Measurements from ENCODE around the gene SGMS1. TPM values are rescaled to one million over a fixed set of nuclear protein-coding genes. Genes with fewer than 3 reads are reported as not detected.

SGMS1 gene
- total RNA-seq, 2 experiments from 2014 or later = 11.6 TPM

GRCh38 chr10:50343702-50344331 is 279.9 kb downstream of the SGMS1 start:
- CTCF ChIA-PET = no interaction called here
- POLR2A ChIA-PET = no interaction called here

- ChIA-PET POLR2A (no interaction called here), CTCF (interaction anchor here (0.7 kb wide), 1 partner anchor 10 kb away, joined by 4 read pairs; no protein-coding TSS in a partner anchor)
Measured at GRCh38 chr10:50341987-50342386, 281.8 kb downstream of the SGMS1 start.

GRCh38 chr10:50336140-50336539 is 287.6 kb downstream of the SGMS1 start:
- ChIA-PET CTCF (no interaction called here), POLR2A (no interaction called here)

GRCh38 chr10:50335397-50335796 is 288.4 kb downstream of the SGMS1 start:
- CTCF ChIA-PET = no interaction called here
- POLR2A ChIA-PET = no interaction called here

GRCh38 chr10:50334273-50334672 is 289.5 kb downstream of the SGMS1 start:
- POLR2A ChIA-PET = no interaction called here
- CTCF ChIA-PET = no interaction called here

GRCh38 chr10:50333872-50334271 is 289.9 kb downstream of the SGMS1 start:
- ChIA-PET CTCF (no interaction called here), POLR2A (no interaction called here)

GRCh38 chr10:50332108-50332842 is 291.5 kb downstream of the SGMS1 start:
- CTCF ChIA-PET = interaction anchor here (0.6 to 0.7 kb wide), 2 partner anchors 9 kb away, joined by 3 to 4 read pairs; no protein-coding TSS in a partner anchor
- POLR2A ChIA-PET = interaction anchor here (0.6 kb wide), 1 partner anchor 14 kb away, joined by 3 read pairs; no protein-coding TSS in a partner anchor

- ChIA-PET CTCF (no interaction called here), POLR2A (no interaction called here)
Measured at GRCh38 chr10:50331486-50331885, 292.3 kb downstream of the SGMS1 start.

GRCh38 chr10:50326757-50327701 is 296.7 kb downstream of the SGMS1 start:
- ChIA-PET CTCF (no interaction called here), POLR2A (no interaction called here)

- CTCF ChIA-PET = interaction anchor here (0.9 kb wide), 1 partner anchor 52 kb away, joined by 3 read pairs; no protein-coding TSS in a partner anchor
- POLR2A ChIA-PET = no interaction called here
Measured at GRCh38 chr10:50326172-50326555, 297.6 kb downstream of the SGMS1 start.

GRCh38 chr10:50325449-50326171 is 298.1 kb downstream of the SGMS1 start:
- POLR2A ChIA-PET = no interaction called here

GRCh38 chr10:50324680-50325393 is 298.9 kb downstream of the SGMS1 start:
- POLR2A ChIA-PET = no interaction called here
- CTCF ChIA-PET = no interaction called here

More at GRCh38 chr10:50325449-50326171, 298.1 kb downstream of the SGMS1 start:
- CTCF ChIA-PET = interaction anchor here (0.9 kb wide), 1 partner anchor 51 kb away, joined by 3 read pairs; no protein-coding TSS in a partner anchor

GRCh38 chr10:50324046-50324445 is 299.7 kb downstream of the SGMS1 start:
- CTCF ChIA-PET = no interaction called here

GRCh38 chr10:50322077-50322476 is 301.7 kb downstream of the SGMS1 start:
- ChIA-PET POLR2A (no interaction called here), CTCF (no interaction called here)

More at GRCh38 chr10:50324046-50324445, 299.7 kb downstream of the SGMS1 start:
- POLR2A ChIA-PET = no interaction called here

- ChIA-PET CTCF (no interaction called here), POLR2A (no interaction called here)
Measured at GRCh38 chr10:50318129-50318528, 305.6 kb downstream of the SGMS1 start.

- ChIA-PET CTCF (interaction anchor here (0.7 kb wide), 1 partner anchor 494 kb away, joined by 3 read pairs; no protein-coding TSS in a partner anchor), POLR2A (no interaction called here)
Measured at GRCh38 chr10:50316695-50317648, 306.8 kb downstream of the SGMS1 start.

- POLR2A ChIA-PET = no interaction called here
- CTCF ChIA-PET = no interaction called here
Measured at GRCh38 chr10:50316174-50316573, 307.6 kb downstream of the SGMS1 start.

- CTCF ChIA-PET = no interaction called here
- POLR2A ChIA-PET = no interaction called here
Measured at GRCh38 chr10:50315424-50315823, 308.3 kb downstream of the SGMS1 start.
